GM06990 (cell line): ENCODE results near the gene FBXL15.

Experiments used
- DNase-seq: peaks from one replicate; pipeline ENCODE4 v3.0.0-alpha.2; 2011; ENCODE audit not compliant: insufficient read length; ENCODE audit errors: extremely low read depth
- H3K27me3 ChIP-seq: replicated peaks from 2 replicates; pipeline ENCODE4 v1.6.0; 2011; ENCODE audit warnings: low read length; ENCODE audit not compliant: control insufficient read depth, insufficient read depth
- H3K36me3 ChIP-seq: 2 replicates; pipeline ENCODE4 v1.5.1; 2011; ENCODE audit warnings: low read length; ENCODE audit not compliant: control insufficient read depth, insufficient read depth
- H3K4me3 ChIP-seq: replicated peaks from 2 replicates; pipeline ENCODE4 v1.5.1; 2011; ENCODE audit warnings: low read depth, mild to moderate bottlenecking, control low read depth, low read length
- TF ChIP-seq, protein P1 (sequence below): IDR thresholded peaks from 2 replicates; pipeline ENCODE4 v1.5.1; 2011; ENCODE audit warnings: low read length, control low read depth, mild to moderate bottlenecking, inconsistent platforms; ENCODE audit not compliant: insufficient read depth, poor library complexity, severe bottlenecking

Gene FBXL15, protein sequence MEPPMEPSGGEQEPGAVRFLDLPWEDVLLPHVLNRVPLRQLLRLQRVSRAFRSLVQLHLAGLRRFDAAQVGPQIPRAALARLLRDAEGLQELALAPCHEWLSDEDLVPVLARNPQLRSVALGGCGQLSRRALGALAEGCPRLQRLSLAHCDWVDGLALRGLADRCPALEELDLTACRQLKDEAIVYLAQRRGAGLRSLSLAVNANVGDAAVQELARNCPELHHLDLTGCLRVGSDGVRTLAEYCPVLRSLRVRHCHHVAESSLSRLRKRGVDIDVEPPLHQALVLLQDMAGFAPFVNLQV

DNA sequence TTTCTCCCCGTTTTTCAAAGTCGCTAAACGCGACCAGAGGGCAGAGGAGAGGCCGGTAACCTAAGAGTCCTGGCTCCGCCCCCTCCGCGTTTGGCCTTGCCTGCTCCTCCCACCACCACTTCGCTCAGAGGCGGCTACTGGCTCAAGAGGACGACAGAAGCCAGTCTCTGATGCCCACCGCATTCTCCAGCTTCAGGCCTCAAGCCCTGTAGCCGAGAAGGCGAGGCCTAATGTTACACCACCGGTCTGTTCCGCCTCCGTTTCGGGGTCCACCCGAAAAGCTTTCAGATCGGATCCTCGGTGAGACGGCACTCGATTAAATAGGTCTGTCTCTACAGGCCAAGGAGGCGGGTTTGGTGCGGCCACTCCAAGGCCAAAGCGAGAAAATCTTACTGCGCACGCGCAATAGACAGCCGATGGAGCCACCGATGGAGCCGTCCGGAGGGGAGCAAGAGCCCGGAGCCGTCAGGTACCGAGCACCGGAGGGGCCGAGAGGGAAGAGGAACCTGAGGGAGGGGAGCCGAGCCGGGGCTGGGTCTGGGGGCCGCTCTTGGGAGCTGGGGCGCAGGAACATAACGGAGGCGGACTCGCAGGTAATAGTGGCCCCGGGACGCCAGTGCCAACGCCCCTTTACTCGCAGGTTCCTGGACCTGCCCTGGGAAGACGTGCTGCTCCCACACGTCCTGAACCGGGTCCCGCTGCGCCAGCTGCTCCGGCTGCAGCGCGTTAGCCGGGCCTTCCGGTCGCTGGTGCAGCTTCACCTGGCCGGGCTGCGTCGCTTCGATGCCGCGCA lies at the start of gene FBXL15:
FBXL15 (plus strand) TSS at position 123 of the 793 bp plus-strand sequence; CDS start at position 417, 294 bp downstream.
- peak within 1 kb of the TSS; percentile 83 for H3K4me3 ChIP-seq
- TF ChIP-seq, protein P1, sequence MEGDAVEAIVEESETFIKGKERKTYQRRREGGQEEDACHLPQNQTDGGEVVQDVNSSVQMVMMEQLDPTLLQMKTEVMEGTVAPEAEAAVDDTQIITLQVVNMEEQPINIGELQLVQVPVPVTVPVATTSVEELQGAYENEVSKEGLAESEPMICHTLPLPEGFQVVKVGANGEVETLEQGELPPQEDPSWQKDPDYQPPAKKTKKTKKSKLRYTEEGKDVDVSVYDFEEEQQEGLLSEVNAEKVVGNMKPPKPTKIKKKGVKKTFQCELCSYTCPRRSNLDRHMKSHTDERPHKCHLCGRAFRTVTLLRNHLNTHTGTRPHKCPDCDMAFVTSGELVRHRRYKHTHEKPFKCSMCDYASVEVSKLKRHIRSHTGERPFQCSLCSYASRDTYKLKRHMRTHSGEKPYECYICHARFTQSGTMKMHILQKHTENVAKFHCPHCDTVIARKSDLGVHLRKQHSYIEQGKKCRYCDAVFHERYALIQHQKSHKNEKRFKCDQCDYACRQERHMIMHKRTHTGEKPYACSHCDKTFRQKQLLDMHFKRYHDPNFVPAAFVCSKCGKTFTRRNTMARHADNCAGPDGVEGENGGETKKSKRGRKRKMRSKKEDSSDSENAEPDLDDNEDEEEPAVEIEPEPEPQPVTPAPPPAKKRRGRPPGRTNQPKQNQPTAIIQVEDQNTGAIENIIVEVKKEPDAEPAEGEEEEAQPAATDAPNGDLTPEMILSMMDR = no peak
- no peaks in the 10 kb centered on the region; the same call in 1 of the 2 replicates for H3K27me3 ChIP-seq
- peaks cover 7% of the 10 kb centered on the region for H3K36me3 ChIP-seq
- DNase-seq = peak; percentile 96

DNA sequence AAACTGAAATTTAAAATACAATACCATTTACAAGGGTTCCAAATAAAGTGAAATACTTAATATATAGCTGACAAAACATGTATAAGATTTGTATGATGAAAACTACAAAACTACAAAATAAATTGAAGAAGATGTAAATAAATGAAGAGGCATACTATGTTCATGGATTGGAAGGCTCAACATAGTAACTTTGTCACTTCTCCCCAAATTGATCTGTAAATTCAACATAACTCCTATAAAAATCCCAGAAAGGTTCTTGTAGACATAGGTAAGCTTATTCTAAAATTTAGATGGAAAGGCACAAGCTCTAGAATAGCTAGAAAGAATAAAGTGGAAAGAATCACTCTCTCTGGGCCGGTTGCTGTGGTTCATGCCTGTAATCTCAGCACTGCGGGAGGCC lies 49.3 kb upstream of the FBXL15 start:
- H3K36me3 ChIP-seq = peaks cover 38% of the 10 kb centered on the region
- no peaks in the 10 kb centered on the region for H3K27me3 ChIP-seq
- no peak for DNase-seq
- no peak overlapping the region for H3K4me3 ChIP-seq
- TF ChIP-seq, protein P1 = no peak

DNA sequence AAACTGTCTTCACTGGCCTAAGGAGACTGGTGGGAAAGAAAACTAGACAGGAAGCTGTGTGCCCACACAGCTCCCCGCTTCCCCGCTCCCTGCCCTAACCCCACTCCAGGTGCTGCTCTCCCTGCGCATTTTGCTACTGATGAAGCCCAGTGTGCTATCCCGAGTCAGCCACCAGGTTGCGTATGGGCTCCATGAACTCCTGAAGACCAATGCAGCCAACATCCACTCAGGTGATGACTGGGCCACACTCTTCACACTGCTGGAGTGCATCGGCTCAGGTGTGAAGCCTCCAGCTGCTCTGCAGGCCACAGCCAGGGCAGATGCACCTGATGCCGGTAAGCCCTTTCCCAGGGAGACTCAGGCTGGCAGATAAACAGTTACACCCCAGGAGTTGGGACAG lies 45.4 kb upstream of the FBXL15 start:
- peaks cover 32% of the 10 kb centered on the region for H3K36me3 ChIP-seq
- DNase-seq = no peak
- TF ChIP-seq, protein P1 = no peak
- no peak overlapping the region for H3K4me3 ChIP-seq
- H3K27me3 ChIP-seq = no peaks in the 10 kb centered on the region

DNA sequence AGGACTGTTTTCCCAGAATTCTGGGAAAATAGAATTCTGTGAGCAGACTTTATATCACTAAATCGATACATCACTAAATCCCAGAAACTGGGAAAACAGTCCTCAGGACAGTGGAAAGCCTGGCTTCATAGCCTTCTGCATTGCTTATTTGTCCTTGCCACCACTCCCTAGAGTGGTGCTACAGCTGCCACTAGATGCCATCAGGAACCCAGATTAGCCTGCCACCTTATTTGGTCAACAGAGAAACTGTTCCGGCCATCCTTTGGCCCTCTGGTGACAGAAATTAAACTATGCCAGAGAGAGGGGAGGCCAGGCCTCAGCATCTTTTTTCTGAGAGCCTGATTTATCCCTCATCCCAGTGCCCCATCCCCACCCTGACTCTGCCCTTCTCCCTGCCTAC lies 44.8 kb upstream of the FBXL15 start:
- Histone ChIP-seq H3K4me3 (no peak overlapping the region), H3K36me3 (peaks cover 29% of the 10 kb centered on the region), H3K27me3 (no peaks in the 10 kb centered on the region)
- DNase-seq = no peak
- TF ChIP-seq, protein P1 = no peak

DNA sequence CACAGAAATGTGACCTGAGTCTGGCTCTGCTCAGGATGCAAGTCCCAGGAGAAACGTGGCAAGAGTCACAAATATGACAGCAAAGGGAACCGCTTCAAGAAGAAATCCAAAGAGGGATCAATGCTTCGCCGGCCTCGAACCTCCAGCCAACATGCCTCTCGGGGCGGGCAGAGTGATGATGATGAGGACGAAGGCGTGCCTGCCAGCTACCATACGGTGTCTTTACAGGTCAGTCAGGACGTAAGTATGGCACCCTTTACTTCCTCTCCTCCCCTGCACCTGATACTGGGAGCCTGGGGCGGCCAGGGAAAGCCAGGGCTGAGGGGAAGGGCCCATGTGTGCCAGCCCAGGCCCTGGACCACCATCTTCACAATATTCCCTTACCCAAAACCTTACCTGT lies 43.7 kb upstream of the FBXL15 start:
- Histone ChIP-seq H3K4me3 (no peak overlapping the region), H3K36me3 (peaks cover 30% of the 10 kb centered on the region), H3K27me3 (no peaks in the 10 kb centered on the region)
- no peak for DNase-seq
- TF ChIP-seq, protein P1 = no peak
